B cell (primary cell): Measurements from ENCODE around the gene MOSPD3.

ENCODE experiments used
- CTCF ChIP-seq: fragments of 200-600 bp; IDR thresholded peaks from one replicate; pipeline ENCODE4 v1.8.0; 2022; ENCODE audit warnings: antibody characterized with exemption, mild to moderate bottlenecking
- EZH2 ChIP-seq: IDR thresholded peaks from 2 replicates; pipeline ENCODE4 v1.6.1; 2012; ENCODE audit warnings: borderline replicate concordance, low read depth, mild to moderate bottlenecking, moderate library complexity, low read length; ENCODE audit not compliant: insufficient read depth, poor library complexity, severe bottlenecking

GRCh38 chr7:100649826-100650565 is 37.7 kb downstream of the MOSPD3 start:
- TF ChIP-seq CTCF (no peak), EZH2 (no peak)
